ENCODE results near the gene NEUROD6.

NEUROD6 gene

GRCh38 chr7:31309407-31309806 lies 31.1 kb downstream of the NEUROD6 start:
- Histone ChIP-seq H3F3A (ENCODE audit: insufficient read depth, low read length) (no peaks in the 10 kb centered on the region), H3K27ac (ENCODE audit: low read length) (no peak overlapping the region), H3K36me3 (replicated peaks; ENCODE audit: insufficient read depth, low read length) (no peaks in the 10 kb centered on the region), H4K20me1 (ENCODE audit: insufficient read depth, low read length) (no peaks in the 10 kb centered on the region), H3K9me3 (replicated peaks; ENCODE audit: insufficient read depth, low read length) (no peaks in the 10 kb centered on the region), H3K9ac (ENCODE audit: low read length) (no peak overlapping the region), H3K27me3 (replicated peaks; ENCODE audit: insufficient read depth, low read length) (no peaks in the 10 kb centered on the region), H3K79me2 (ENCODE audit: low read length) (no peaks in the 10 kb centered on the region), H3K4me3 (ENCODE audit: low read length) (no peak overlapping the region), H2AFZ (ENCODE audit: low read length) (no peak overlapping the region), H3K4me2 (ENCODE audit: low read depth, low read length) (no peak overlapping the region), H3K4me1 (ENCODE audit: low read length) (no peaks in the 10 kb centered on the region), H3K9me2 (replicated peaks; ENCODE audit: insufficient read depth, low read length) (no peaks in the 10 kb centered on the region)
- DNase-seq, result no peak
- TF ChIP-seq EZH2phosphoT487 (IDR thresholded peaks at IDR 0.05; ENCODE audit: low read length) (no peak), EZH2 (optimal IDR thresholded peaks at IDR 0.05; ENCODE audit: low read depth, low read length) (no peak)
- TF ChIP-seq, protein P1, sequence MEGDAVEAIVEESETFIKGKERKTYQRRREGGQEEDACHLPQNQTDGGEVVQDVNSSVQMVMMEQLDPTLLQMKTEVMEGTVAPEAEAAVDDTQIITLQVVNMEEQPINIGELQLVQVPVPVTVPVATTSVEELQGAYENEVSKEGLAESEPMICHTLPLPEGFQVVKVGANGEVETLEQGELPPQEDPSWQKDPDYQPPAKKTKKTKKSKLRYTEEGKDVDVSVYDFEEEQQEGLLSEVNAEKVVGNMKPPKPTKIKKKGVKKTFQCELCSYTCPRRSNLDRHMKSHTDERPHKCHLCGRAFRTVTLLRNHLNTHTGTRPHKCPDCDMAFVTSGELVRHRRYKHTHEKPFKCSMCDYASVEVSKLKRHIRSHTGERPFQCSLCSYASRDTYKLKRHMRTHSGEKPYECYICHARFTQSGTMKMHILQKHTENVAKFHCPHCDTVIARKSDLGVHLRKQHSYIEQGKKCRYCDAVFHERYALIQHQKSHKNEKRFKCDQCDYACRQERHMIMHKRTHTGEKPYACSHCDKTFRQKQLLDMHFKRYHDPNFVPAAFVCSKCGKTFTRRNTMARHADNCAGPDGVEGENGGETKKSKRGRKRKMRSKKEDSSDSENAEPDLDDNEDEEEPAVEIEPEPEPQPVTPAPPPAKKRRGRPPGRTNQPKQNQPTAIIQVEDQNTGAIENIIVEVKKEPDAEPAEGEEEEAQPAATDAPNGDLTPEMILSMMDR (IDR thresholded peaks at IDR 0.05; ENCODE audit: low read length), result no peak

DNA sequence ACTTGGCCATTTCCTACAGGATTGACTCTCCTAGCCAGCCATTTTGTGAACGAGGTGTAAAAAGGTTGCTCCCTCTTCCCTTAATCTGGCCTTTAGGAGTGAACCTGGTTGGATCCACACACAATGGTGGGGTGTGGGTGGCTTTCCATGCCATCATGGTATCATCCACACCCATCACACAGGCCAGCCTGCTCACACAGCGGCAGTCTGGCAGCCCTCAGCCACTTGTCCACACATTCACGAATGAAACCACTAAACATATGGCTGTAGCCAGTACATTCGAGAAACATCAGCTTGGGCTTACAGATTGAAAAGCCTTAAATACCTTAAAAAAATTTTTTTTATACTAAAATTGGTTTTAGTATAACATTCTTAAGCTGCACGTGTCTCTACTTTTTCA lies 31.9 kb downstream of the NEUROD6 start:
- H3K79me2 ChIP-seq (ENCODE audit: low read length), result no peaks in the 10 kb centered on the region
- H3K9me3 ChIP-seq (replicated peaks; ENCODE audit: insufficient read depth, low read length), result no peaks in the 10 kb centered on the region
- H3F3A ChIP-seq (ENCODE audit: insufficient read depth, low read length), result no peaks in the 10 kb centered on the region
- no peak for DNase-seq
- H3K9me2 ChIP-seq (replicated peaks; ENCODE audit: insufficient read depth, low read length), result no peaks in the 10 kb centered on the region
- H3K4me3 ChIP-seq (ENCODE audit: low read length), result no peak overlapping the region
- no peak overlapping the region for H3K27ac ChIP-seq (ENCODE audit: low read length)
- H2AFZ ChIP-seq (ENCODE audit: low read length), result no peak overlapping the region
- no peaks in the 10 kb centered on the region for H3K36me3 ChIP-seq (replicated peaks; ENCODE audit: insufficient read depth, low read length)
- no peaks in the 10 kb centered on the region for H3K27me3 ChIP-seq (replicated peaks; ENCODE audit: insufficient read depth, low read length)
- no peak for TF ChIP-seq EZH2 (optimal IDR thresholded peaks at IDR 0.05; ENCODE audit: low read depth, low read length)
- TF ChIP-seq, protein P1 (IDR thresholded peaks at IDR 0.05; ENCODE audit: low read length), result no peak
- no peak for TF ChIP-seq EZH2phosphoT487 (IDR thresholded peaks at IDR 0.05; ENCODE audit: low read length)
- H3K4me2 ChIP-seq (ENCODE audit: low read depth, low read length), result no peak overlapping the region
- H4K20me1 ChIP-seq (ENCODE audit: insufficient read depth, low read length), result no peaks in the 10 kb centered on the region
- no peaks in the 10 kb centered on the region for H3K4me1 ChIP-seq (ENCODE audit: low read length)
- no peak overlapping the region for H3K9ac ChIP-seq (ENCODE audit: low read length)

DNA sequence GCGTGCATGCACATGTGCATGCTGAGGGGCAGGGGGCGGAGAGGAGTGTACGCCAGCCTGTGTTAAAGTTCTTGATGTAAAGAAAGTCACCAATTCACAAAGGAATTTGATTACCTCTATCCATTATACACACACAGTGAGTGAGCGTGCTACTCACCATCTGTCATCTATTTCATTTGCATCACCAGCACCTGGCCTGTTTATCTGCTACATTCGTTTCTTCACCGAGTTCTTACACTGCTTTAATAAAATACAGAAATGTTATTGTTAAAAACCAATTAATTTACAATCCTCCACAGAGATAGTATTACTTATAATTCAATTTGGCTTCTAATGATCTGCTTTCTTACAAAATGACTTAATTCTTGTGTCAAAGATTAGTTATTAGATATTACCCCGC lies 32.6 kb downstream of the NEUROD6 start:
- H3K4me1 ChIP-seq (ENCODE audit: low read length), result no peaks in the 10 kb centered on the region
- H3K4me2 ChIP-seq (ENCODE audit: low read depth, low read length), result no peak overlapping the region
- no peaks in the 10 kb centered on the region for H3K9me3 ChIP-seq (replicated peaks; ENCODE audit: insufficient read depth, low read length)
- no peaks in the 10 kb centered on the region for H3K9me2 ChIP-seq (replicated peaks; ENCODE audit: insufficient read depth, low read length)
- H3K27ac ChIP-seq (ENCODE audit: low read length), result no peak overlapping the region
- no peak overlapping the region for H3K4me3 ChIP-seq (ENCODE audit: low read length)
- no peak for DNase-seq
- H4K20me1 ChIP-seq (ENCODE audit: insufficient read depth, low read length), result no peaks in the 10 kb centered on the region
- H3K27me3 ChIP-seq (replicated peaks; ENCODE audit: insufficient read depth, low read length), result no peaks in the 10 kb centered on the region
- H3K9ac ChIP-seq (ENCODE audit: low read length), result no peak overlapping the region
- no peak overlapping the region for H2AFZ ChIP-seq (ENCODE audit: low read length)
- H3F3A ChIP-seq (ENCODE audit: insufficient read depth, low read length), result no peaks in the 10 kb centered on the region
- no peaks in the 10 kb centered on the region for H3K36me3 ChIP-seq (replicated peaks; ENCODE audit: insufficient read depth, low read length)
- TF ChIP-seq, protein P1 (IDR thresholded peaks at IDR 0.05; ENCODE audit: low read length), result no peak
- TF ChIP-seq EZH2phosphoT487 (IDR thresholded peaks at IDR 0.05; ENCODE audit: low read length) (no peak), EZH2 (optimal IDR thresholded peaks at IDR 0.05; ENCODE audit: low read depth, low read length) (no peak)
- no peaks in the 10 kb centered on the region for H3K79me2 ChIP-seq (ENCODE audit: low read length)
